Small intestine (tissue), 7 donors: ENCODE measurements around the gene ZNF768. TPM values are rescaled to one million over a fixed set of nuclear protein-coding genes. Genes with fewer than 3 reads are reported as not detected.
A peak's percentile ranks its signal among the peaks of the same experiment; 100 is the strongest.
"Not testable (repeated sequence)": the region's sequence is repeated elsewhere in the genome, so short reads cannot be mapped to it uniquely, and the experiment has no call there.

Source experiments
- DNase-seq, 2 donors: peaks; one replicate each; pipeline versions ENCODE4 v3.0.0 to v3.0.0-alpha.2; 2013
- FAIRE-seq: peaks from 2 replicates; lab custom pipeline; 2012; peaks lifted over from hg19 to GRCh38; lab: Jason Lieb, UNC
- H3K27ac ChIP-seq, 3 donors: one replicate each; pipeline ENCODE4 v1.5.1; 2013; ENCODE audit warnings: low read length in 2 of 3, mild to moderate bottlenecking in 2 of 3, control low read depth in 1 of 3, inconsistent platforms in 1 of 3, low read depth in 1 of 3, moderate library complexity in 1 of 3
- H3K27me3 ChIP-seq, 3 donors: one replicate each; pipeline ENCODE4 v1.6.1; 2013; ENCODE audit warnings: low read length in 3 of 3, inconsistent platforms in 1 of 3; ENCODE audit not compliant: control insufficient read depth in 3 of 3, insufficient read depth in 3 of 3
- H3K36me3 ChIP-seq, 3 donors: one replicate each; pipeline ENCODE4 v1.6.1; 2013; ENCODE audit warnings: low read length in 3 of 3, inconsistent platforms in 1 of 3, low read depth in 1 of 3, mild to moderate bottlenecking in 1 of 3, moderate library complexity in 1 of 3; ENCODE audit not compliant: control insufficient read depth in 3 of 3, insufficient read depth in 2 of 3
- H3K4me1 ChIP-seq, 3 donors: one replicate each; pipeline ENCODE4 v1.6.1; 2013; ENCODE audit warnings: low read length in 2 of 3, inconsistent platforms in 1 of 3, low read depth in 1 of 3, mild to moderate bottlenecking in 1 of 3, moderate library complexity in 1 of 3; ENCODE audit not compliant: control insufficient read depth in 3 of 3, insufficient read depth in 2 of 3
- H3K4me3 ChIP-seq, 3 donors: one replicate each; pipeline ENCODE4 v1.5.1; 2013; ENCODE audit warnings: low read length in 3 of 3, control low read depth in 1 of 3, inconsistent platforms in 1 of 3, low read depth in 1 of 3, mild to moderate bottlenecking in 1 of 3, moderate library complexity in 1 of 3
- H3K9me3 ChIP-seq, 2 donors: one replicate each; pipeline ENCODE4 v1.6.1; 2013; ENCODE audit warnings: low read depth in 1 of 2, low read length in 1 of 2; ENCODE audit not compliant: control insufficient read depth in 2 of 2, insufficient read depth in 1 of 2
- WGBS, 3 donors: extraction: QIAGEN DNeasy Blood & Tissue Kit; methylation state at CpG; one replicate each; pipeline ENCODE4 v1.1.7; 2013; 5-methylcytosine and 5-hydroxymethylcytosine counted together
- polyA plus RNA-seq, 4 donors: library from polyadenylated mRNA; stranded (reverse) in 3 of 4; unstranded in 1 of 4; fragments of 200-250 nt in 3 of 4; fragments of 120-200 nt in 1 of 4; gene quantifications; one replicate each; pipeline versions ENCODE4 v1.2.1 to v1.2.3, GENCODE V29; 2013
- donor health status: healthy with polysubstance abuse.
- donor health status: control.
- donor health status: control.
- donor health status: Bipolar disorder and iron deficiency.
- donor health status: healthy.

Gene ZNF768
- polyA plus RNA-seq, 4 donors, result 42.7 to 71.6 (median 52.6) TPM

- H3K4me3 ChIP-seq, result no peak overlapping the region
- H3K4me1 ChIP-seq, result no peaks in the 10 kb centered on the region
- FAIRE-seq (no peak), DNase-seq (no peak)
- H3K27ac ChIP-seq, result no peak overlapping the region
- H3K9me3 ChIP-seq, result no peaks in the 10 kb centered on the region
- no peaks in the 10 kb centered on the region for H3K27me3 ChIP-seq
- WGBS, 3 donors, result 86 to 98% (median 88%) methylated on average over 5 of the region's 5 CpGs
- H3K36me3 ChIP-seq, result peaks cover 0 to 6% (median 2%) of the 10 kb centered on the region in 3 donors
Observed at GRCh38 chr16:30481381-30481780, 45.0 kb downstream of the ZNF768 start.

GRCh38 chr16:30478766-30479478 lies 47.4 kb downstream of the ZNF768 start:
- FAIRE-seq (no peak), DNase-seq (no peak)
- Histone ChIP-seq H3K27me3 (peaks cover 0 to 6% (median 0%) of the 10 kb centered on the region in 3 donors), H3K27ac (no peak overlapping the region), H3K4me1 (no peaks in the 10 kb centered on the region), H3K9me3 (no peaks in the 10 kb centered on the region), H3K4me3 (no peak overlapping the region), H3K36me3 (peaks cover 0 to under 1% (median 0%) of the 10 kb centered on the region in 3 donors)
- WGBS, 3 donors, result 91 to 93% (median 93%) methylated on average over 12 of the region's 12 CpGs

GRCh38 chr16:30477773-30478172 lies 48.6 kb downstream of the ZNF768 start:
- FAIRE-seq, H3K36me3 ChIP-seq, DNase-seq, H3K4me3 ChIP-seq, H3K4me1 ChIP-seq, H3K27ac ChIP-seq, H3K9me3 ChIP-seq: not testable (repeated sequence)
- H3K27me3 ChIP-seq, result peaks cover 0 to 14% (median 0%) of the 10 kb centered on the region in 3 donors
- 88 to 92% (median 90%) methylated on average over 3 of the region's 3 CpGs for WGBS, 3 donors

- no peak overlapping the region for H3K4me3 ChIP-seq
Observed at GRCh38 chr16:30476991-30477390, 49.4 kb downstream of the ZNF768 start.

GRCh38 chr16:30474684-30475083 lies 51.7 kb downstream of the ZNF768 start:
- DNase-seq, result no peak
- no peak overlapping the region for H3K27ac ChIP-seq

More at GRCh38 chr16:30476991-30477390, 49.4 kb downstream of the ZNF768 start:
- FAIRE-seq (no peak), DNase-seq (no peak)
- no peaks in the 10 kb centered on the region for H3K36me3 ChIP-seq
- H3K27me3 ChIP-seq, result peaks cover 0 to 14% (median 0%) of the 10 kb centered on the region in 3 donors
- H3K27ac ChIP-seq, result no peak overlapping the region
- no peaks in the 10 kb centered on the region for H3K9me3 ChIP-seq
- 56 to 68% (median 61%) methylated on average over 3 of the region's 3 CpGs for WGBS, 3 donors
- H3K4me1 ChIP-seq, result no peaks in the 10 kb centered on the region

GRCh38 chr16:30474074-30474452 lies 52.3 kb downstream of the ZNF768 start:
- FAIRE-seq (no peak), DNase-seq (no peak)
- no peaks in the 10 kb centered on the region for H3K4me1 ChIP-seq
- no peaks in the 10 kb centered on the region for H3K9me3 ChIP-seq
- WGBS, 3 donors, result 46 to 72% (median 69%) methylated on average over 35 of the region's 35 CpGs
- H3K36me3 ChIP-seq, result no peaks in the 10 kb centered on the region
- H3K27ac ChIP-seq, result peak overlapping the region in 1 of 3 donors; percentile 70
- peak overlapping the region in 2 of 3 donors; percentile 38 to 49 for H3K4me3 ChIP-seq
- H3K27me3 ChIP-seq, result peaks cover 0 to 14% (median 0%) of the 10 kb centered on the region in 3 donors

More at GRCh38 chr16:30474684-30475083, 51.7 kb downstream of the ZNF768 start:
- Histone ChIP-seq H3K4me1 (no peaks in the 10 kb centered on the region), H3K9me3 (no peaks in the 10 kb centered on the region), H3K4me3 (no peak overlapping the region), H3K27me3 (peaks cover 0 to 14% (median 0%) of the 10 kb centered on the region in 3 donors), H3K36me3 (no peaks in the 10 kb centered on the region)
- FAIRE-seq, result no peak
- 72 to 83% (median 81%) methylated on average over 7 of the region's 7 CpGs for WGBS, 3 donors

Other genes with a start within 250 kb of the ZNF768 start
- gene CD2BP2, start 171.3 kb downstream of the ZNF768 start, polyA plus RNA-seq, result 10 to 100 TPM; 30.0 to 43.5 (median 39.9) TPM
- gene TBC1D10B, start 156.1 kb downstream of the ZNF768 start, polyA plus RNA-seq, result 10 to 100 TPM; 30.8 to 46.1 (median 41.9) TPM
- 10 to 100 TPM in 1 of 4 donors, 1 to 10 TPM in 1, under 1 TPM in 1, not detected in 1; 0.82 to 26.3 (median 1.9) TPM for gene MYL11, start 151.8 kb downstream of the ZNF768 start, polyA plus RNA-seq
- gene SEPTIN1, start 144.0 kb downstream of the ZNF768 start, polyA plus RNA-seq, result 10 to 100 TPM in 1 of 4 donors, 1 to 10 TPM in 3; 4.8 to 21.1 (median 6.4) TPM
- 1 to 10 TPM; 1.6 to 7.0 (median 3.9) TPM for gene ZNF48, start 131.1 kb downstream of the ZNF768 start, polyA plus RNA-seq
- gene ZNF771, start 119.0 kb downstream of the ZNF768 start, polyA plus RNA-seq, result 1 to 10 TPM; 2.5 to 5.3 (median 3.6) TPM
- 100 to 1,000 TPM in 1 of 4 donors, 10 to 100 TPM in 3; 42.4 to 116 (median 58.9) TPM for gene DCTPP1, start 96.5 kb downstream of the ZNF768 start, polyA plus RNA-seq
- gene SEPHS2, start 80.7 kb downstream of the ZNF768 start, polyA plus RNA-seq, result 100 to 1,000 TPM in 3 of 4 donors, 10 to 100 TPM in 1; 76.9 to 349 (median 175) TPM
- gene ITGAL, start 53.8 kb downstream of the ZNF768 start, polyA plus RNA-seq, result 1 to 10 TPM; 1.1 to 4.1 (median 2.6) TPM
- 10 to 100 TPM in 1 of 4 donors, 1 to 10 TPM in 3; 7.6 to 10.6 (median 8.8) TPM for gene ZNF747, start 8.3 kb upstream of the ZNF768 start, polyA plus RNA-seq
- gene ZNF764, start 31.8 kb upstream of the ZNF768 start, polyA plus RNA-seq, result 10 to 100 TPM in 1 of 4 donors, 1 to 10 TPM in 3; 5.4 to 23.0 (median 6.2) TPM
- gene ZNF688, start 45.1 kb upstream of the ZNF768 start, polyA plus RNA-seq, result 10 to 100 TPM; 14.9 to 46.7 (median 24.4) TPM
- 10 to 100 TPM in 1 of 4 donors, 1 to 10 TPM in 3; 1.9 to 20.4 (median 4.1) TPM for gene ZNF785, start 59.1 kb upstream of the ZNF768 start, polyA plus RNA-seq
- 1 to 10 TPM; 5.7 to 8.9 (median 7.0) TPM for gene ZNF689, start 83.8 kb upstream of the ZNF768 start, polyA plus RNA-seq
- gene PRR14, start 124.4 kb upstream of the ZNF768 start, polyA plus RNA-seq, result 100 to 1,000 TPM in 2 of 4 donors, 10 to 100 TPM in 2; 32.1 to 131 (median 82.5) TPM
- gene FBRS, start 131.9 kb upstream of the ZNF768 start, polyA plus RNA-seq, result 10 to 100 TPM; 36.2 to 94.6 (median 47.6) TPM
- gene SRCAP, start 172.6 kb upstream of the ZNF768 start, polyA plus RNA-seq, result 10 to 100 TPM in 2 of 4 donors, 1 to 10 TPM in 2; 1.6 to 36.8 (median 13.7) TPM
- 10 to 100 TPM; 31.2 to 46.5 (median 35.7) TPM for gene PHKG2, start 221.9 kb upstream of the ZNF768 start, polyA plus RNA-seq
- 1 to 10 TPM; 2.4 to 6.5 (median 5.1) TPM for gene CFAP119, start 235.5 kb upstream of the ZNF768 start, polyA plus RNA-seq
- 10 to 100 TPM; 55.9 to 84.9 (median 58.1) TPM for gene RNF40, start 235.8 kb upstream of the ZNF768 start, polyA plus RNA-seq